Activated T-cell treated with anti-CD3 and anti-CD28 coated beads, Interleukin-2, amount 50 U/mL, for 48 hours (primary cell): Measurements from ENCODE around the gene KCNK4.
"Not testable (repeated sequence)": the region's sequence is repeated elsewhere in the genome, so short reads cannot be mapped to it uniquely, and the experiment has no call there.

Source experiments
- DNase-seq, 2 experiments: peaks; one replicate each; pipeline ENCODE4 v3.0.0-alpha.2; 2020

The KCNK4 gene

DNA sequence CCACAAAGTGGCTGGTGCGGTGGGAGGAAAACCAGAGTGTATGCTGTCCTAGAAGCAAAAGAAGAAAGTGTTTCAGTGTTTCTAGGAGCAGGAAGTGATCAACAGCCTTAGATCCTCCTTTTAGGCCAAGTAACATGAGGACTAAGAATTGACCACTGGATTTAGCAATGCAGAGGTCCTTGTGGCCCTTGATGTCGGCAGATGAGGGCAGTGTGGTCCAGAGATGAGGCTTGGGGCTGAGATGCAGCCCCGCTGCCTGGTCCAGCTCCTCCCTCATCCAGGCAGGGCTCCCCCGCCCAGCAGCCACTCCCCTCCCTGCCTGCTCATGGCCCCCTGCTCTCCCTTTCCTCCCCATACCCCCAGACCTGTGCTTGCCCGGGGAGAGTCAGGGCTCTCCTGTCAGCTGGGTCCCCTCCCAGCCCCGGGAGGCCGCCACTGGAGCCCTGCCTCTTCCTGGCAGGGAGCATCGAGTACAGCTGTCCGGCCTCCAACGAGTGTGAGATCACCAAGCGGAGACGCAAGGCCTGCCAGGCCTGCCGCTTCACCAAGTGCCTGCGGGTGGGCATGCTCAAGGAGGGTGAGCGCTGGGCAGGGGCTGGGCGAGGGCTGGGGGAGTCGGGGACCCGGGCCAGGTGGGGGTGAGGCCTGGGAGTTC is 22.5 kb downstream of the KCNK4 start:
- DNase-seq, result no peak

DNA sequence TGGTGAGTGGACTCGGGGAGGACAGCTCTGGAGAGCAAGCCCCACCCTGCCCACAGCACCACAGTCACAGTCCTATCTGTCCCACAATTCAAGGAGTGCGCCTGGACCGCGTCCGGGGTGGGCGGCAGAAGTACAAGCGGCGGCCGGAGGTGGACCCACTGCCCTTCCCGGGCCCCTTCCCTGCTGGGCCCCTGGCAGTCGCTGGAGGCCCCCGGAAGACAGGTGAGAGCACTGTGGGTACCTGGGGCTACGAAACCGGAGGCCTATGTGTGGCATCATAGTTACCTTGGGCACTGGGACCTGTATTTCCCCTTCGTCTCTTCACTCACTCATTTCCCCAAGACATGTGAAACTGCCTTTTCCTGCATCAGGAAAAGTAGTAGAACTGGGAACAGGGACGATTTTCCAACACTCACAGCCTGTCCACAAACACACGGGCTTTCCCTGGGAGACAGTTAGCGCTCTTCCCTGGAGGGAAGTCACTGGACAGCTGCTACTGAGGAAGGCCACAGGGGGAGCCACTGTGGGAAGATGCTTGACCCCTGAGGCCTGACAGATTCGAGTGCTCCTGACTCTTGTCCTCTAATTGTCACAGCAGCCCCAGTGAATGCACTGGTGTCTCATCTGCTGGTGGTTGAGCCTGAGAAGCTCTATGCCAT is 23.2 kb downstream of the KCNK4 start:
- no peak for DNase-seq

DNA sequence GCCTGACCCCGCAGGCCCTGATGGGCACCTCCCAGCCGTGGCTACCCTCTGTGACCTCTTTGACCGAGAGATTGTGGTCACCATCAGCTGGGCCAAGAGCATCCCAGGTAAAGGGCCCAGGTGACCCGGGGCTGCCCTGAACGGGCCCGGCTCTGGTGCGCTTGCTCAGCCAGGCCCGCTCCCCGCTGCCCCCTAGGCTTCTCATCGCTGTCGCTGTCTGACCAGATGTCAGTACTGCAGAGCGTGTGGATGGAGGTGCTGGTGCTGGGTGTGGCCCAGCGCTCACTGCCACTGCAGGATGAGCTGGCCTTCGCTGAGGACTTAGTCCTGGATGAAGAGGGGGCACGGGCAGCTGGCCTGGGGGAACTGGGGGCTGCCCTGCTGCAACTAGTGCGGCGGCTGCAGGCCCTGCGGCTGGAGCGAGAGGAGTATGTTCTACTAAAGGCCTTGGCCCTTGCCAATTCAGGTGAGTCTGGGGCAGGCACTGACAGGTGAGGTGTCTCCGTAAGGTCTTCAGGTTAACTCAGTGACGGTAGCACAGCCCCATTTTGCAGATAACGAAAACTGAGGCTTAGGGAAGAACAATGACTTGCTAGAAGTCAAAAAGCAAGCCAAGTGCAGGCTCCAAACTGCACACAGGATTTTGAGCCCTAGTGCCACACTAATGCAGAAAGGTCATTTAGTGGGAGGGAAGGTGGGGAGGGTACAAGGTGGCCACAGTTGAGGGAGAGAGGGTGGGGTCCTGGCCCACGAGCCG is 23.9 kb downstream of the KCNK4 start:
- no peak for DNase-seq

DNA sequence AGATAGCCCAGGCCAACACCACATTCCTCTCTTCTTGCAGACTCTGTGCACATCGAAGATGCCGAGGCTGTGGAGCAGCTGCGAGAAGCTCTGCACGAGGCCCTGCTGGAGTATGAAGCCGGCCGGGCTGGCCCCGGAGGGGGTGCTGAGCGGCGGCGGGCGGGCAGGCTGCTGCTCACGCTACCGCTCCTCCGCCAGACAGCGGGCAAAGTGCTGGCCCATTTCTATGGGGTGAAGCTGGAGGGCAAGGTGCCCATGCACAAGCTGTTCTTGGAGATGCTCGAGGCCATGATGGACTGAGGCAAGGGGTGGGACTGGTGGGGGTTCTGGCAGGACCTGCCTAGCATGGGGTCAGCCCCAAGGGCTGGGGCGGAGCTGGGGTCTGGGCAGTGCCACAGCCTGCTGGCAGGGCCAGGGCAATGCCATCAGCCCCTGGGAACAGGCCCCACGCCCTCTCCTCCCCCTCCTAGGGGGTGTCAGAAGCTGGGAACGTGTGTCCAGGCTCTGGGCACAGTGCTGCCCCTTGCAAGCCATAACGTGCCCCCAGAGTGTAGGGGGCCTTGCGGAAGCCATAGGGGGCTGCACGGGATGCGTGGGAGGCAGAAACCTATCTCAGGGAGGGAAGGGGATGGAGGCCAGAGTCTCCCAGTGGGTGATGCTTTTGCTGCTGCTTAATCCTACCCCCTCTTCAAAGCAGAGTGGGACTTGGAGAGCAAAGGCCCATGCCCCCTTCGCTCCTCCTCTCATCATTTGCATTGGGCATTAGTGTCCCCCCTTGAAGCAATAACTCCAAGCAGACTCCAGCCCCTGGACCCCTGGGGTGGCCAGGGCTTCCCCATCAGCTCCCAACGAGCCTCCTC is 24.8 kb downstream of the KCNK4 start:
- not testable (repeated sequence) for DNase-seq

GRCh38 chr11:64316672-64317324 is 25.7 kb downstream of the KCNK4 start:
- peak in 1 of 2 experiments; percentile 63 for DNase-seq

- peak; percentile 93 to 94 for DNase-seq
Observed at GRCh38 chr11:64317325-64317960, 26.3 kb downstream of the KCNK4 start, which contains the start of gene TRMT112. TRMT112 (minus strand) TSS chr11:64317559; CDS start chr11:64317526, 33 bp downstream.

- peak; percentile 94 to 96 for DNase-seq
Observed at GRCh38 chr11:64317961-64318765, 27.1 kb downstream of the KCNK4 start, which contains the start of gene PRDX5. PRDX5 (plus strand) TSS chr11:64318121; CDS start chr11:64318216, 95 bp downstream.

DNA sequence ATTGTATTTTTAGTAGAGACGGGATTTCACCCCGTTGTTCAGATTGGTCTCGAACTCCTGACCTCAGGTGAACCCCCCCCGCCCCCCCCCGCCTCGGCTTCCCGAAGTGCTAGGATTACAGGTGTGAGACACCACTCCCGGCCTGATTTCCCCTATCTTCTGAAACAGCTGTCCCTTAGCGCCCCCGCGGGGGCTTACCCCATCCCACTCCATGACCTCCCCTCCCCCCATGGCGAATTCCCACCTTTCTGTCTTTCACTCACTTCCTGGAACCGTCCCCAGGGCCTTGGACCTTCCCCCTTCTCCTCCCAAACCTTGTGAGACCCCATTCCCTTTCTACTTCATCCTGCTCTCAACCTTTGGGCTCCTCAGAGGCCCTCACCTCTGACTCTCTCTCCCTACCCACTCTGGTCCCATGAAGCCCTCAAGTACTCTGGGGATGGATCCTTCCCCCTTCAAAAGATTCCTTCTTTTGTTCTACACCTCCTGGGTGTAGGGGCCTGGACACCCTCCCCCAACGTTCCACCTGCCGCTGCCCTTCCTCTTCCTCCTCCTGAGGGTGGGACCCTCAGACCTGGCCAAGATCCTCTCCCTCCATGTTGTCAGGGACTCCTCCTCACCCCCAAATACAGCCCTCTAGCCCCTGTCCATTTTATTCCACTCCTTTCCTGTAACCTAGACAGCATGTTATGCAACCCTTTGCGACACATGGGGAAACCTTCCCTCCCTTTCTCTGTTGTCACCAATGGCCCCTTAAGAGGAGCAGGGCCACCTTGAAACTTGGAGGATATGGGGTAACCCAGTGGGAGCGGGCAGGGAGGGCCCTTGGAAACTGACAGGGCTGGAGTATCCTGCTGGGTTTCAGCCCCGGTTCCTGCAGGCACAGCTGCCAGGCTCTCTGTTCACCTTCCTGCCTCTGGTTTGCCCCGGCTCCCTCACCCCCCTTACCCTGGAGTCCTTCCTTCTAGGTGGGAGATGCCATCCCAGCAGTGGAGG is 28.0 kb downstream of the KCNK4 start:
- no peak for DNase-seq

DNA sequence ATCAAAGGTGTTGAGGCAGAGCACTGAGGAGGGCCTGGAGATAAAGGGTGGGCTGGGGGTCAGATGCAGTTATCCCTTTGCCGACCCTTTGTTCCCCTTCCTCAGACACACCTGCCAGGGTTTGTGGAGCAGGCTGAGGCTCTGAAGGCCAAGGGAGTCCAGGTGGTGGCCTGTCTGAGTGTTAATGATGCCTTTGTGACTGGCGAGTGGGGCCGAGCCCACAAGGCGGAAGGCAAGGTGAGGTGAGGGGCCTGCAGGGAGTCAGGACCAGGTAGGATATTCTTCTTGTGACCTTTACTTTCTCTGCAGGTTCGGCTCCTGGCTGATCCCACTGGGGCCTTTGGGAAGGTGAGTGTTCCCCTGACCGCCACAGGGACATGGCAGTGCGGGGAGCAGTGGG is 29.5 kb downstream of the KCNK4 start:
- no peak for DNase-seq

GRCh38 chr11:64321026-64321425 is 29.9 kb downstream of the KCNK4 start:
- no peak for DNase-seq

DNA sequence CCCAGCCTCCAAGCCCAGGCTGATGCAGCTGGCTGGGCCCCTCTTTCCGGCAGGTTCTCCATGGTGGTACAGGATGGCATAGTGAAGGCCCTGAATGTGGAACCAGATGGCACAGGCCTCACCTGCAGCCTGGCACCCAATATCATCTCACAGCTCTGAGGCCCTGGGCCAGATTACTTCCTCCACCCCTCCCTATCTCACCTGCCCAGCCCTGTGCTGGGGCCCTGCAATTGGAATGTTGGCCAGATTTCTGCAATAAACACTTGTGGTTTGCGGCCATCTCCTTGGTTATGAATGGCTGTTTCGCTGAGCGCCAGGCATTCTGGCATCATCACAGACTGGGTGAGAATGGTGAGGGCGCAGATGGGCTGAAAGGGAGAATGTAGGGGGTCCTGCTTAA is 30.4 kb downstream of the KCNK4 start:
- no peak for DNase-seq

- no peak for DNase-seq
Observed at GRCh38 chr11:64322925-64323260, 31.8 kb downstream of the KCNK4 start.

- no peak for DNase-seq
Observed at GRCh38 chr11:64323373-64323772, 32.3 kb downstream of the KCNK4 start.

GRCh38 chr11:64323984-64324383 is 32.9 kb downstream of the KCNK4 start:
- not testable (repeated sequence) for DNase-seq

GRCh38 chr11:64324692-64325469 is 33.8 kb downstream of the KCNK4 start:
- DNase-seq, result no peak

DNA sequence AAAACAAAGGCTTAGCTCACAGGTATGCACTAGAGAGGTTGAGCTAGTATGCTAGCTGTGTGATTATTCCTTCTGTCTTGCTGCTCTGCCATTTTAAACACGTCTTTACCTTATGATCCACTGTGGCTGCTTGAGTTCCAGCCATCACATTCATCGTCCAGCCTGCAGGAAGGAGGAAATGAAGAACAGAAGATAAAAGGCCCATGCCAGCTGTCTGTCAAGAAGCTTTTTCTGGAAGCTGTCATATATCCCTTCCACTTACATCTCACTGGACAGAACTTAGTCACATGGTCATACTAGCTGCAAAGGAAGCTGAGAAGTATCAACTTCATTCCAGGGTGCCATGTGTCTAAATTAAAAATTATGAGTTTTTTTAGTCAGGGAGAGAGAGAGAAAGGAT is 36.3 kb downstream of the KCNK4 start:
- no peak for DNase-seq

DNA sequence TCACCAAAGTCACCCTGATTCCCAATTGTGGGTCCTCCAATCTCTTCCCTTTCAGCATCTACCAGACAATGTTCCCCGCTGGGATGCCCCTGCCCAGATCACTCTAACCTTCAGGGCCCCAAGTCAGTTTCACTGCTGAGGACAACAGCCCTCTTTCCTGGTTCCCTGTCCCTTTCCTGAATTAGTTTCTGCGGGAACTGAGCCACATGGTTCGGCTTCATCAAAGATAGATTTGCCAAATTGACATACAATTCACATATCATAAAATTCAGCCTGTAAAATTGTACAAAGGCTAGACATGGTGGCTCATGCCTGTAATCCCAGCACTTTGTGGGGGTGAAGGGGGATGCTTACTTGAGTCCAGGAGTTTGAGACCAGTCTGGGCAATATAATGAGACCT is 36.9 kb downstream of the KCNK4 start:
- no peak for DNase-seq

GRCh38 chr11:64330888-64331287 is 39.8 kb downstream of the KCNK4 start:
- no peak for DNase-seq
